IMR-90 (cell line): ENCODE measurements around the gene KCNAB1. TPM values are rescaled to one million over a fixed set of nuclear protein-coding genes. Genes with fewer than 3 reads are reported as not detected.

Source experiments
- ATAC-seq: fragments of 200-7000 bp; cut with Tn5 transposase; 2 replicates; pipeline ENCODE4 v1.9.1; 2020; ENCODE audit warnings: low read depth, mild to moderate bottlenecking, moderate library complexity
- BruUV-seq: library from RNA; stranded (reverse); fragments of 400-500 nt; replicated peaks from 2 replicates; lab custom pipeline; 2021; lab: Mats Ljungman, UMichigan
- CTCF ChIA-PET: fragments of 300-600 bp; formaldehyde crosslinking; extraction: SDS; loops from one replicate; lab custom pipeline; 2021; ENCODE audit warnings: antibody characterized with exemption; lab: Yijun Ruan, JAX
- POLR2A ChIA-PET: fragments of 300-600 bp; sonication (Branson Sonifier 250); formaldehyde crosslinking; loops from one replicate; lab custom pipeline; 2022; ENCODE audit warnings: antibody characterized with exemption; ENCODE audit not compliant: unreplicated experiment; lab: Charles Lee
- DNase-seq: peaks from one replicate; pipeline ENCODE4 v3.0.0; 2013
- H2AFZ ChIP-seq: replicated peaks from 2 replicates; pipeline ENCODE3; 2013; ENCODE audit warnings: low read length, mild to moderate bottlenecking; ENCODE audit not compliant: poor library complexity
- H2AK5ac ChIP-seq: 2 replicates; pipeline ENCODE4 v1.6.1; 2013; ENCODE audit warnings: low read depth, low read length, inconsistent platforms
- H2AK9ac ChIP-seq: replicated peaks from 2 replicates; pipeline ENCODE3; 2013; ENCODE audit warnings: mild to moderate bottlenecking, low read depth, low read length, moderate library complexity; ENCODE audit not compliant: poor library complexity
- H2BK120ac ChIP-seq: 2 replicates; pipeline ENCODE4 v1.6.1; 2013; ENCODE audit warnings: low read depth, low read length, inconsistent platforms
- H2BK15ac ChIP-seq: 3 replicates; pipeline ENCODE4 v1.6.1; 2013; ENCODE audit warnings: low read depth, low read length, inconsistent platforms
- H2BK20ac ChIP-seq: 2 replicates; pipeline ENCODE4 v1.6.1; 2013; ENCODE audit warnings: low read depth, mild to moderate bottlenecking, inconsistent platforms, low read length, moderate library complexity
- H2BK5ac ChIP-seq: 2 replicates; pipeline ENCODE4 v1.6.1; 2013; ENCODE audit warnings: mild to moderate bottlenecking, low read depth, low read length, inconsistent platforms; ENCODE audit not compliant: poor library complexity, severe bottlenecking
- H3K14ac ChIP-seq: replicated peaks from 2 replicates; pipeline ENCODE4 v1.6.1; 2013; ENCODE audit warnings: low read depth, low read length, inconsistent platforms
- H3K18ac ChIP-seq: 2 replicates; pipeline ENCODE4 v1.6.1; 2013; ENCODE audit warnings: low read depth, low read length, control low read depth
- H3K23ac ChIP-seq: 2 replicates; pipeline ENCODE4 v1.6.1; 2013; ENCODE audit warnings: low read depth, low read length, inconsistent platforms
- H3K27ac ChIP-seq: 2 replicates; pipeline ENCODE4 v1.5.1; 2013; ENCODE audit warnings: mild to moderate bottlenecking, control low read depth, low read length; ENCODE audit not compliant: insufficient read depth
- H3K27me3 ChIP-seq: 2 replicates; pipeline ENCODE4 v1.6.1; 2013; ENCODE audit warnings: low read length; ENCODE audit not compliant: control insufficient read depth, insufficient read depth
- H3K36me3 ChIP-seq: 2 replicates; pipeline ENCODE4 v1.6.1; 2013; ENCODE audit warnings: low read length, mixed read lengths; ENCODE audit not compliant: control insufficient read depth, insufficient read depth
- H3K4ac ChIP-seq: 2 replicates; pipeline ENCODE4 v1.6.1; 2013; ENCODE audit warnings: low read depth, low read length, inconsistent platforms
- H3K4me1 ChIP-seq: 2 replicates; pipeline ENCODE4 v1.6.1; 2013; ENCODE audit warnings: low read length, mixed read lengths; ENCODE audit not compliant: control insufficient read depth, insufficient read depth
- H3K4me2 ChIP-seq: 2 replicates; pipeline ENCODE4 v1.6.1; 2013; ENCODE audit warnings: low read depth, mild to moderate bottlenecking, control low read depth, low read length, moderate library complexity
- H3K4me3 ChIP-seq: 2 replicates; pipeline ENCODE4 v1.5.1; 2013; ENCODE audit warnings: low read depth, mild to moderate bottlenecking, control low read depth, low read length, moderate library complexity; ENCODE audit not compliant: insufficient read depth
- H3K56ac ChIP-seq: 2 replicates; pipeline ENCODE4 v1.6.1; 2013; ENCODE audit warnings: low read length, inconsistent platforms; ENCODE audit not compliant: insufficient read depth; ENCODE audit errors: extremely low read depth
- H3K79me1 ChIP-seq, 2 experiments: 2 replicates each; pipeline ENCODE4 v1.6.1; 2013; ENCODE audit warnings: low read length in 2 of 2, inconsistent platforms in 1 of 2, low read depth in 1 of 2
- H3K9ac ChIP-seq: 2 replicates; pipeline ENCODE4 v1.6.1; 2013; ENCODE audit warnings: low read depth, low read length, control low read depth
- H3K9me1 ChIP-seq: 2 replicates; pipeline ENCODE4 v1.6.1; 2013; ENCODE audit warnings: low read length, inconsistent platforms; ENCODE audit not compliant: insufficient read depth
- H3K9me3 ChIP-seq: 2 replicates; pipeline ENCODE4 v1.6.1; 2013; ENCODE audit warnings: low read length; ENCODE audit not compliant: control insufficient read depth, insufficient read depth
- H4K20me1 ChIP-seq: 2 replicates; pipeline ENCODE4 v1.6.1; 2013; ENCODE audit warnings: low read length, inconsistent platforms; ENCODE audit not compliant: insufficient read depth
- H4K5ac ChIP-seq: 2 replicates; pipeline ENCODE4 v1.6.1; 2013; ENCODE audit warnings: mild to moderate bottlenecking, low read depth, low read length, control low read depth
- H4K8ac ChIP-seq, 2 experiments: 2 replicates each; pipeline ENCODE4 v1.6.1; 2013; ENCODE audit warnings: low read depth in 2 of 2, low read length in 2 of 2, control low read depth in 1 of 2, inconsistent platforms in 1 of 2
- H4K91ac ChIP-seq: 2 replicates; pipeline ENCODE4 v1.6.1; 2013; ENCODE audit warnings: low read depth, low read length, inconsistent platforms; ENCODE audit not compliant: insufficient read depth
- BHLHE40 ChIP-seq: fragments of 150-350 bp; IDR thresholded peaks from 2 replicates; pipeline ENCODE4 v1.6.1; 2016; ENCODE audit warnings: mild to moderate bottlenecking, low read depth, low read length
- CEBPB ChIP-seq: IDR thresholded peaks from 2 replicates; pipeline ENCODE4 v1.6.1; 2012; ENCODE audit warnings: low read depth, low read length, improper control_type of control experiment
- CHD1 ChIP-seq: IDR thresholded peaks from 2 replicates; pipeline ENCODE4 v1.6.1; 2012; ENCODE audit warnings: low read depth, low read length, improper control_type of control experiment
- CTCF ChIP-seq: conservative IDR thresholded peaks from 2 replicates; pipeline ENCODE4 v1.5.1; 2012; ENCODE audit warnings: mild to moderate bottlenecking, low read depth, low read length, improper control_type of control experiment
- ELK1 ChIP-seq: fragments of 150-350 bp; IDR thresholded peaks from 2 replicates; pipeline ENCODE4 v1.6.1; 2016; ENCODE audit warnings: low read depth, mild to moderate bottlenecking, low read length, moderate library complexity, borderline replicate concordance
- FOS ChIP-seq: fragments of 150-350 bp; IDR thresholded peaks from 2 replicates; pipeline ENCODE4 v1.6.1; 2016; ENCODE audit warnings: low read depth, low read length
- MAFK ChIP-seq: IDR thresholded peaks from 2 replicates; pipeline ENCODE4 v1.6.1; 2012; ENCODE audit warnings: low read depth, low read length, improper control_type of control experiment
- MAZ ChIP-seq: IDR thresholded peaks from 2 replicates; pipeline ENCODE4 v1.6.1; 2012; ENCODE audit warnings: low read depth, mild to moderate bottlenecking, low read length, improper control_type of control experiment, moderate library complexity, borderline replicate concordance
- MXI1 ChIP-seq: IDR thresholded peaks from 2 replicates; pipeline ENCODE4 v1.6.1; 2012; ENCODE audit warnings: low read depth, mild to moderate bottlenecking, low read length, moderate library complexity, borderline replicate concordance
- NFE2L2 ChIP-seq: fragments of 150-350 bp; IDR thresholded peaks from 2 replicates; pipeline ENCODE4 v1.6.1; 2016; ENCODE audit warnings: low read depth, mild to moderate bottlenecking, low read length
- POLR2A ChIP-seq: IDR thresholded peaks from 2 replicates; pipeline ENCODE4 v1.6.1; 2012; ENCODE audit warnings: mild to moderate bottlenecking, low read depth, low read length
- RAD21 ChIP-seq: IDR thresholded peaks from 2 replicates; pipeline ENCODE4 v1.6.1; 2012; ENCODE audit warnings: low read length, improper control_type of control experiment
- RCOR1 ChIP-seq: IDR thresholded peaks from 2 replicates; pipeline ENCODE4 v1.6.1; 2012; ENCODE audit warnings: mild to moderate bottlenecking, low read length, improper control_type of control experiment; ENCODE audit not compliant: insufficient replicate concordance
- RFX5 ChIP-seq: IDR thresholded peaks from 2 replicates; pipeline ENCODE4 v1.8.0; 2012; ENCODE audit warnings: low read depth, mild to moderate bottlenecking, low read length, moderate library complexity
- SMC3 ChIP-seq: fragments of 150-350 bp; IDR thresholded peaks from 2 replicates; pipeline ENCODE4 v1.6.1; 2016; ENCODE audit warnings: low read depth, mild to moderate bottlenecking, antibody characterized with exemption, low read length, moderate library complexity
- USF2 ChIP-seq: fragments of 150-350 bp; IDR thresholded peaks from 2 replicates; pipeline ENCODE4 v1.6.1; 2017; ENCODE audit warnings: mild to moderate bottlenecking, antibody characterized with exemption, low read length, low read depth
- WGBS, 2 experiments: methylation state at CpG; one replicate each; pipeline versions ENCODE4 v1.1.5 to v1.1.7; 2013; ENCODE audit warnings: missing lambda C conversion rate in 2 of 2; ENCODE audit not compliant: insufficient read length in 1 of 2; ENCODE audit errors: extremely low coverage in 2 of 2; 5-methylcytosine and 5-hydroxymethylcytosine counted together
- dilution Hi-C: fragments of 300-500 bp; cut with HindIII; formaldehyde crosslinking; loops from one replicate; pipeline ENCODE4 v1.14.3; 2018; ENCODE audit warnings: low sequenced_read_pairs; ENCODE audit not compliant: unreplicated experiment
- in situ Hi-C: fragments of 300-500 bp; cut with MboI; formaldehyde crosslinking; loops from 3 replicates; pipeline ENCODE4 v1.14.3; 2019; ENCODE audit warnings: low sequenced_read_pairs, inconsistent platforms, mixed read lengths
- intact Hi-C: fragments of 100-400 bp; cut with micrococcal nuclease; formaldehyde crosslinking; loops from 2 replicates; pipeline ENCODE4 v1.10.0; 2022
- polyA plus RNA-seq, 3 experiments: library from polyadenylated mRNA; depleted of rRNA; stranded (reverse); fragments of >200 nt; gene quantifications; 2 replicates each; pipeline ENCODE4 v1.2.3, GENCODE V29; 2012; ENCODE audit warnings: low replicate concordance in 1 of 3
- total RNA-seq: library from RNA; depleted of rRNA; stranded (reverse); fragments of >200 nt; gene quantifications from 2 replicates; pipeline ENCODE4 v1.2.3, GENCODE V29; 2012

The KCNAB1 gene
- total and polyA plus RNA-seq, 2 of the 4 experiments (the other 2 are of a cell fraction), result under 0.01 to 0.07 TPM

GRCh38 chr3:156256256-156256655 is 135.9 kb downstream of the KCNAB1 start:
- dilution Hi-C loops, result no loop called here
- DNase-seq, result no peak

More at GRCh38 chr3:156256256-156256655, 135.9 kb downstream of the KCNAB1 start:
- Histone ChIP-seq H4K5ac (no peak overlapping the region), H2BK120ac (no peak overlapping the region), H3K9me3 (no peaks in the 10 kb centered on the region), H3K14ac (no peak overlapping the region), H2AFZ (no peak overlapping the region), H3K9me1 (no peaks in the 10 kb centered on the region), H3K79me1 (no peaks in the 10 kb centered on the region), H3K4me3 (no peak overlapping the region), H3K56ac (no peak overlapping the region), H2BK15ac (no peak overlapping the region), H2BK20ac (no peak overlapping the region), H3K27me3 (no peaks in the 10 kb centered on the region; the same call in 1 of the 2 replicates), H3K4me1 (no peaks in the 10 kb centered on the region), H2BK5ac (no peak overlapping the region), H3K23ac (no peak overlapping the region), H2AK5ac (no peak overlapping the region), H3K9ac (no peak overlapping the region), H2AK9ac (no peak overlapping the region), H3K4ac (no peak overlapping the region), H3K36me3 (no peaks in the 10 kb centered on the region), H3K27ac (no peak overlapping the region), H3K18ac (no peak overlapping the region), H3K4me2 (no peak overlapping the region), H4K20me1 (no peaks in the 10 kb centered on the region), H4K91ac (no peak overlapping the region), H4K8ac (no peak overlapping the region)
- ChIA-PET POLR2A (no interaction called here), CTCF (interaction anchor here (0.6 kb wide), 1 partner anchor 369 kb away, joined by 3 read pairs; no protein-coding TSS in a partner anchor)
- intact Hi-C loops, result no loop called here
- no peak for ATAC-seq
- WGBS, 2 experiments, result no CpG with 5 or more reads among the region's 4 CpGs
- in situ Hi-C loops, result no loop called here
- BruUV-seq, result no TSS peak
- TF ChIP-seq POLR2A (no peak), RCOR1 (no peak), MXI1 (no peak), MAZ (no peak), ELK1 (no peak), USF2 (no peak), RAD21 (no peak), NFE2L2 (no peak), MAFK (no peak), CTCF (no peak), SMC3 (no peak), RFX5 (no peak), BHLHE40 (no peak), CHD1 (no peak), CEBPB (no peak), FOS (no peak)
